A549 (cell line): ENCODE data around the gene OSCP1. TPM values are rescaled to one million over a fixed set of nuclear protein-coding genes. Genes with fewer than 3 reads are reported as not detected.
A peak's percentile ranks its signal among the peaks of the same experiment; 100 is the strongest.

Source experiments
- ATAC-seq, 2 experiments: fragments of 200-7000 bp in 1 of 2; fragments of >200 bp in 1 of 2; cut with Nextera tagmentation in 1 of 2; cut with Tn5 transposase in 1 of 2; 3 replicates each; pipeline versions ENCODE4 v1.8.0 to v1.9.1; 2018 to 2020; ENCODE audit warnings: mild to moderate bottlenecking in 1 of 2, moderate library complexity in 1 of 2
- CTCF ChIA-PET: fragments of 300-600 bp; sonication (Branson Sonifier 250); formaldehyde crosslinking; extraction: SDS; loops from one replicate; lab custom pipeline; 2021; ENCODE audit warnings: antibody characterized with exemption, inconsistent platforms; lab: Yijun Ruan, JAX
- POLR2A ChIA-PET: fragments of 350-600 bp; formaldehyde crosslinking; extraction: SDS; loops from one replicate; lab custom pipeline; 2021; ENCODE audit warnings: antibody characterized with exemption, inconsistent platforms; lab: Yijun Ruan, JAX
- DNase-seq, 2 experiments: peaks; one replicate each; pipeline versions ENCODE4 v3.0.0 to v3.0.0-alpha.2; 2011 to 2016; ENCODE audit warnings: low read depth in 1 of 2, low spot score in 1 of 2
- FAIRE-seq: peaks from 2 replicates; lab custom pipeline; 2011; peaks lifted over from hg19 to GRCh38; lab: Jason Lieb, UNC
- H3K27ac ChIP-seq, 2 experiments: fragments of >200 bp; sonication (Bioruptor Twin); formaldehyde crosslinking; 3 replicates each; pipeline ENCODE4 v1.5.1; 2016 to 2017
- H3K4me1 ChIP-seq: fragments of >200 bp; sonication (Bioruptor Twin); formaldehyde crosslinking; 3 replicates; pipeline ENCODE4 v1.6.1; 2016
- H3K4me2 ChIP-seq: fragments of >200 bp; sonication (Bioruptor Twin); formaldehyde crosslinking; 3 replicates; pipeline ENCODE4 v1.6.1; 2016
- H3K4me3 ChIP-seq: fragments of >200 bp; sonication (Bioruptor Twin); formaldehyde crosslinking; 3 replicates; pipeline ENCODE4 v1.5.1; 2016
- H3K9me3 ChIP-seq: fragments of >200 bp; sonication (Bioruptor Twin); formaldehyde crosslinking; 3 replicates; pipeline ENCODE4 v1.6.1; 2016
- BHLHE40 ChIP-seq: IDR thresholded peaks from 2 replicates; pipeline ENCODE4 v1.6.1; 2012; ENCODE audit warnings: low read depth, low read length, inconsistent platforms
- CHD2 ChIP-seq: fragments of 150-350 bp; IDR thresholded peaks from 2 replicates; pipeline ENCODE4 v1.6.1; 2014; ENCODE audit warnings: low read length; ENCODE audit not compliant: partially characterized antibody
- EHMT2 ChIP-seq: fragments of 200-600 bp; sonication (generic); IDR thresholded peaks from 2 replicates; pipeline ENCODE4 v1.6.1; 2016; ENCODE audit warnings: antibody characterized with exemption, low read depth, mild to moderate bottlenecking, moderate library complexity
- EP300 ChIP-seq, 2 experiments: fragments of >200 bp; sonication (Bioruptor Twin); formaldehyde crosslinking; IDR thresholded peaks; 2 replicates in 1 of 2; 3 replicates in 1 of 2; pipeline ENCODE4 v1.6.1; 2016 to 2017
- ESRRA ChIP-seq: fragments of 150-350 bp; IDR thresholded peaks from 2 replicates; pipeline ENCODE4 v1.6.1; 2014; ENCODE audit warnings: mild to moderate bottlenecking, low read length, borderline replicate concordance
- FOXS1 ChIP-seq: fragments of 250-450 bp; sonication (Bioruptor Pico); IDR thresholded peaks from 2 replicates; pipeline ENCODE4 v1.5.0; 2020; ENCODE audit warnings: mild to moderate bottlenecking, moderate library complexity
- HDAC2 ChIP-seq: fragments of 200-600 bp; sonication (generic); IDR thresholded peaks from 2 replicates; pipeline ENCODE4 v1.6.1; 2016
- HOXA7 ChIP-seq: fragments of 250-450 bp; sonication (Bioruptor Pico); IDR thresholded peaks from 2 replicates; pipeline ENCODE4 v1.5.0; 2020; ENCODE audit warnings: mild to moderate bottlenecking, moderate library complexity
- JUN ChIP-seq, 2 experiments: fragments of >200 bp; sonication (Bioruptor Twin); formaldehyde crosslinking; IDR thresholded peaks; 2 replicates in 1 of 2; 3 replicates in 1 of 2; pipeline ENCODE4 v1.6.1; 2016 to 2017
- JUNB ChIP-seq: fragments of >200 bp; sonication (Bioruptor Twin); formaldehyde crosslinking; IDR thresholded peaks from 2 replicates; pipeline ENCODE4 v1.6.1; 2016
- MAFK ChIP-seq: fragments of 450-650 bp; IDR thresholded peaks from 2 replicates; pipeline ENCODE4 v1.6.1; 2014; ENCODE audit not compliant: partially characterized antibody
- MAZ ChIP-seq: fragments of 150-350 bp; IDR thresholded peaks from 2 replicates; pipeline ENCODE4 v1.6.1; 2014; ENCODE audit warnings: antibody characterized with exemption, low read depth, low read length, borderline replicate concordance
- NFE2L2 ChIP-seq: fragments of 150-350 bp; conservative IDR thresholded peaks from 2 replicates; pipeline ENCODE4 v1.6.1; 2014; ENCODE audit warnings: low read length
- NR3C1 ChIP-seq: fragments of >200 bp; sonication (Bioruptor Twin); formaldehyde crosslinking; IDR thresholded peaks from 3 replicates; pipeline ENCODE4 v1.6.1; 2017
- POLR2AphosphoS2 ChIP-seq: conservative IDR thresholded peaks from 2 replicates; pipeline ENCODE4 v1.6.1; 2012; ENCODE audit warnings: low read length, improper control_type of control experiment, inconsistent platforms
- RAD21 ChIP-seq, 2 experiments: fragments of >200 bp in 1 of 2; sonication (Bioruptor Twin) in 1 of 2; formaldehyde crosslinking in 1 of 2; IDR thresholded peaks in 1 of 2; conservative IDR thresholded peaks in 1 of 2; 2 replicates in 1 of 2; 3 replicates in 1 of 2; pipeline ENCODE4 v1.6.1; 2012 to 2018; ENCODE audit warnings: inconsistent platforms in 1 of 2
- SMC3 ChIP-seq: fragments of >200 bp; sonication (Bioruptor Twin); formaldehyde crosslinking; IDR thresholded peaks from 3 replicates; pipeline ENCODE4 v1.6.1; 2018; ENCODE audit warnings: inconsistent platforms
- SREBF2 ChIP-seq: fragments of 450-650 bp; IDR thresholded peaks from 2 replicates; pipeline ENCODE4 v1.6.1; 2014; ENCODE audit warnings: mild to moderate bottlenecking, moderate library complexity
- TFCP2L1 ChIP-seq: fragments of 250-450 bp; sonication (Bioruptor Pico); IDR thresholded peaks from 2 replicates; pipeline ENCODE4 v1.5.0; 2021; ENCODE audit warnings: mild to moderate bottlenecking
- TP53 ChIP-seq: fragments of 250-450 bp; sonication (Bioruptor Pico); IDR thresholded peaks from 2 replicates; pipeline ENCODE4 v1.5.0; 2021; ENCODE audit warnings: mild to moderate bottlenecking, moderate library complexity
- ZNF302 ChIP-seq: fragments of 250-450 bp; sonication (Bioruptor Pico); IDR thresholded peaks from 2 replicates; pipeline ENCODE4 v1.9.0; 2021; ENCODE audit warnings: inconsistent platforms, mild to moderate bottlenecking, moderate library complexity
- ZSCAN20 ChIP-seq: fragments of 250-450 bp; sonication (Bioruptor Pico); IDR thresholded peaks from 2 replicates; pipeline ENCODE4 v1.8.0; 2022; ENCODE audit warnings: mild to moderate bottlenecking, moderate library complexity
- WGBS: methylation state at CpG from one replicate; pipeline ENCODE4 v1.1.6; 2017; ENCODE audit errors: missing lambda C conversion rate; 5-methylcytosine and 5-hydroxymethylcytosine counted together
- polyA plus RNA-seq, 4 experiments: library from polyadenylated mRNA; depleted of rRNA in 3 of 4; stranded (reverse); fragments of >200 nt; fragmentation: RNase III in 1 of 4; extraction: RNeasy Plus Mini Kit Qiagen cat#74134 plus additional on column Dnase treatment in 1 of 4; gene quantifications; 2 replicates in 3 of 4; 3 replicates in 1 of 4; pipeline ENCODE4 v1.2.3, GENCODE V29; 2011 to 2017
- TF ChIP-seq, protein P1 (sequence below): fragments of 450-650 bp; IDR thresholded peaks from 2 replicates; pipeline ENCODE4 v1.6.1; 2014; ENCODE audit warnings: antibody characterized with exemption
- TF ChIP-seq, protein P2 (sequence below): IDR thresholded peaks from 2 replicates; pipeline ENCODE4 v1.6.1; 2012
- TF ChIP-seq, protein P3 (sequence below): fragments of 250-450 bp; sonication (Bioruptor Pico); IDR thresholded peaks from 2 replicates; pipeline ENCODE4 v1.5.0; 2021; ENCODE audit warnings: mild to moderate bottlenecking, moderate library complexity, borderline replicate concordance
- TF ChIP-seq, protein P4 (sequence below): fragments of >200 bp; sonication (Bioruptor Twin); formaldehyde crosslinking; IDR thresholded peaks from 3 replicates; pipeline ENCODE4 v1.5.1; 2016

OSCP1 gene
- polyA plus RNA-seq, 2 of the 4 experiments (the other 2 are of a cell fraction) = 4.6 to 6.6 TPM

DNA sequence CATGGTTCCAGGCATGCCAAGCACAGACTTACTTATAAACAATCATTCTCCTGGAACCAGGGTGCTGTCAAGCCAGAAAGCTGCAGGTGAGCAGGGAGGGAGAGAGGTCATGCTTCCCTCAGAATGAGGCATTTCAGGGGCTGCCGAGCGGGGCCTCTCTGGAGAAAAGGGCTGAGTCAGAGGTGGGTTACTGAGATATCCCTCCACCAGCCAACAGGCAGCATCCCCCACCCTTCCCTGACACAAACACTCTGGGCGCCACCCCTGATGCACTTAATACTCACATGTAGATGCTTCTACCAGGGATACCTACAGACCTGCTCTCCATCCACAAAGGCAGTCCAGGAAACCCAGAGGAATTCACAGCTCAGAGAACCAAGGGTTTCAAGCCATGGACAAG, 77.6 kb downstream of the OSCP1 start:
- no peak overlapping the region for H3K4me3 ChIP-seq
- peaks cover 55% of the 10 kb centered on the region for H3K4me1 ChIP-seq
- peak overlapping the region; percentile 76 for H3K4me2 ChIP-seq
- 100% methylated on average over 2 of the region's 3 CpGs for WGBS
- no peaks in the 10 kb centered on the region for H3K9me3 ChIP-seq
- POLR2A ChIA-PET = interaction anchor here (0.8 kb wide), 1 partner anchor 25 kb away, joined by 7 read pairs; the partner anchor contains the start of gene LSM10
- CTCF ChIA-PET = interaction anchor here (0.9 to 1.0 kb wide), 2 partner anchors 49 to 223 kb away, joined by 3 to 6 read pairs; partner anchors contain the start of gene TRAPPC3
- ATAC-seq (no peak), FAIRE-seq (no peak), DNase-seq (no peak)
- TF ChIP-seq TP53 (CRISPR knock-in tag) (no peak), EP300 (IDR thresholded peaks at IDR 0.05) (no peak), ESRRA (no peak), JUN (IDR thresholded peaks at IDR 0.05) (no peak), NFE2L2 (no peak), MAFK (no peak), ZNF302 (CRISPR knock-in tag) (no peak), TFCP2L1 (no peak), MAZ (no peak), HDAC2 (no peak), EHMT2 (no peak)
- TF ChIP-seq, protein P1, sequence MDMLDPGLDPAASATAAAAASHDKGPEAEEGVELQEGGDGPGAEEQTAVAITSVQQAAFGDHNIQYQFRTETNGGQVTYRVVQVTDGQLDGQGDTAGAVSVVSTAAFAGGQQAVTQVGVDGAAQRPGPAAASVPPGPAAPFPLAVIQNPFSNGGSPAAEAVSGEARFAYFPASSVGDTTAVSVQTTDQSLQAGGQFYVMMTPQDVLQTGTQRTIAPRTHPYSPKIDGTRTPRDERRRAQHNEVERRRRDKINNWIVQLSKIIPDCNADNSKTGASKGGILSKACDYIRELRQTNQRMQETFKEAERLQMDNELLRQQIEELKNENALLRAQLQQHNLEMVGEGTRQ = no peak
- TF ChIP-seq, protein P2, sequence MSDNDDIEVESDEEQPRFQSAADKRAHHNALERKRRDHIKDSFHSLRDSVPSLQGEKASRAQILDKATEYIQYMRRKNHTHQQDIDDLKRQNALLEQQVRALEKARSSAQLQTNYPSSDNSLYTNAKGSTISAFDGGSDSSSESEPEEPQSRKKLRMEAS = no peak
- TF ChIP-seq, protein P3, sequence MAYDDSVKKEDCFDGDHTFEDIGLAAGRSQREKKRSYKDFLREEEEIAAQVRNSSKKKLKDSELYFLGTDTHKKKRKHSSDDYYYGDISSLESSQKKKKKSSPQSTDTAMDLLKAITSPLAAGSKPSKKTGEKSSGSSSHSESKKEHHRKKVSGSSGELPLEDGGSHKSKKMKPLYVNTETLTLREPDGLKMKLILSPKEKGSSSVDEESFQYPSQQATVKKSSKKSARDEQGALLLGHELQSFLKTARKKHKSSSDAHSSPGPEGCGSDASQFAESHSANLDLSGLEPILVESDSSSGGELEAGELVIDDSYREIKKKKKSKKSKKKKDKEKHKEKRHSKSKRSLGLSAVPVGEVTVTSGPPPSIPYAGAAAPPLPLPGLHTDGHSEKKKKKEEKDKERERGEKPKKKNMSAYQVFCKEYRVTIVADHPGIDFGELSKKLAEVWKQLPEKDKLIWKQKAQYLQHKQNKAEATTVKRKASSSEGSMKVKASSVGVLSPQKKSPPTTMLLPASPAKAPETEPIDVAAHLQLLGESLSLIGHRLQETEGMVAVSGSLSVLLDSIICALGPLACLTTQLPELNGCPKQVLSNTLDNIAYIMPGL (CRISPR knock-in tag) = no peak
- peak overlapping the region; percentile 82 to 97 for H3K27ac ChIP-seq

DNA sequence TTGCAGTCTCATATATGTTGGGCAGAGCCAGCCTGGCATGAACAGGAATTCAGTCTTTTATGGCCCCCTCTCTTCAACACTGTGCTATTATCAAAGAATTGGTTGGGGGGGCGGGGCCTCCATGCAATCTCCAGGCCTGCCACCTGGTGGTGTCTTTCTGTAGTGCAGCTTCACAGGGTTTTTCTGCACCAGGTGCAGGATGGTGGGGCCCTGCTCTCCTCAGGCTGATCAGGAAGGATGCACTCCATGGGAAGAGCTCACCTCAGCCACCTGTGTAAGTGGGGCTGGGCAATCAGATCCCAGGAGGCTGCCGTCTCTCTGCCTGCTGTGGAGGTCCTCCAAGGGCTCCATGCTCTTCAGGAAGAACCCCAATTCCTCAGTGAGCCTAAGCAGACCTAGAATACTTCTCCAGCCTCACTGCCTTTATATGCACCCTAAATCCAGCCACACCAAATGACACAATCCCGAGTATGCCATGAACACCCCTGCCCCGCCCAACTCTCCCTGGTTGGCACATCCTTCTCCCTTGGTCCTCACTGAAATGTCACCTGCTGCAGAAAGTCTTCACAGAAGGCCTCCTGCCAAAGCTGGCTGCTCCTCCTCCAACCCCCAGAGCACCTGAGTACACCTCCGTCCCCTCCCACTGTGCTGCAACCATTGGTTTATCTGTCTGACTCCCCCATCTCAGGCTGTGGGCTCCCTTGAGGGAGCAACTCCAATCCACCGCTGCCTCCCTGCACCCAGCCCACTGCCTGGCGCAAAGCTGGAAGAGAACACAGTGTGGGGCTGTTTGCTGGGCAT, 81.0 kb downstream of the OSCP1 start:
- H3K27ac ChIP-seq = peak overlapping the region in 1 of 2 experiments; percentile 61; a peak in 3 of 6 replicates
- FAIRE-seq = no peak

More for the DNA sequence above, 81.0 kb downstream of the OSCP1 start:
- ATAC-seq (peak; percentile 55 to 69; a peak in 5 of 6 replicates), DNase-seq (peak; percentile 52 to 85)
- CTCF ChIA-PET = interaction anchor here (0.9 to 5.8 kb wide), 22 partner anchors 9 to 265 kb away, joined by 3 to 201 read pairs (median 6); partner anchors contain the start of genes LSM10, STK40 and TRAPPC3
- Histone ChIP-seq H3K4me2 (no peak overlapping the region), H3K4me1 (peaks cover 38% of the 10 kb centered on the region)
- POLR2A ChIA-PET = interaction anchor here (1.3 kb wide), 1 partner anchor 18 kb away, joined by 5 read pairs; no protein-coding TSS in a partner anchor
- TF ChIP-seq, protein P1 = no peak
- TF ChIP-seq CHD2 = no peak
- TF ChIP-seq SREBF2 = no peak
- no peak for TF ChIP-seq BHLHE40
- TF ChIP-seq JUNB = no peak
- TF ChIP-seq ZNF302 (CRISPR knock-in tag) = no peak
- TF ChIP-seq, protein P4, sequence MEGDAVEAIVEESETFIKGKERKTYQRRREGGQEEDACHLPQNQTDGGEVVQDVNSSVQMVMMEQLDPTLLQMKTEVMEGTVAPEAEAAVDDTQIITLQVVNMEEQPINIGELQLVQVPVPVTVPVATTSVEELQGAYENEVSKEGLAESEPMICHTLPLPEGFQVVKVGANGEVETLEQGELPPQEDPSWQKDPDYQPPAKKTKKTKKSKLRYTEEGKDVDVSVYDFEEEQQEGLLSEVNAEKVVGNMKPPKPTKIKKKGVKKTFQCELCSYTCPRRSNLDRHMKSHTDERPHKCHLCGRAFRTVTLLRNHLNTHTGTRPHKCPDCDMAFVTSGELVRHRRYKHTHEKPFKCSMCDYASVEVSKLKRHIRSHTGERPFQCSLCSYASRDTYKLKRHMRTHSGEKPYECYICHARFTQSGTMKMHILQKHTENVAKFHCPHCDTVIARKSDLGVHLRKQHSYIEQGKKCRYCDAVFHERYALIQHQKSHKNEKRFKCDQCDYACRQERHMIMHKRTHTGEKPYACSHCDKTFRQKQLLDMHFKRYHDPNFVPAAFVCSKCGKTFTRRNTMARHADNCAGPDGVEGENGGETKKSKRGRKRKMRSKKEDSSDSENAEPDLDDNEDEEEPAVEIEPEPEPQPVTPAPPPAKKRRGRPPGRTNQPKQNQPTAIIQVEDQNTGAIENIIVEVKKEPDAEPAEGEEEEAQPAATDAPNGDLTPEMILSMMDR = peak; percentile 65
- no peak for TF ChIP-seq FOXS1
- TF ChIP-seq SMC3 = peak; percentile 76
- TF ChIP-seq ZSCAN20 (CRISPR knock-in tag) = no peak
- TF ChIP-seq RAD21 (conservative IDR thresholded peaks at IDR 0.05 in 1 of 2, IDR thresholded peaks at IDR 0.05 in 1 of 2) = peak; percentile 59 to 68
- no peak for TF ChIP-seq NR3C1
- TF ChIP-seq, protein P2 = 0 out of 2 replicates have a peak, but pooled peaks have one; percentile 25
- no peak for TF ChIP-seq HOXA7 (CRISPR knock-in tag)
- no peak for TF ChIP-seq POLR2AphosphoS2
- TF ChIP-seq, all 56 proteins: peak for 4
- Histone ChIP-seq H3K4me3 (no peak overlapping the region), H3K9me3 (no peaks in the 10 kb centered on the region)
- 34% methylated on average over 5 of the region's 7 CpGs for WGBS
